ENCODE data around the gene ZNF664.
"Not testable (repeated sequence)": the region's sequence is repeated elsewhere in the genome, so short reads cannot be mapped to it uniquely, and the experiment has no call there.

The ZNF664 gene

DNA sequence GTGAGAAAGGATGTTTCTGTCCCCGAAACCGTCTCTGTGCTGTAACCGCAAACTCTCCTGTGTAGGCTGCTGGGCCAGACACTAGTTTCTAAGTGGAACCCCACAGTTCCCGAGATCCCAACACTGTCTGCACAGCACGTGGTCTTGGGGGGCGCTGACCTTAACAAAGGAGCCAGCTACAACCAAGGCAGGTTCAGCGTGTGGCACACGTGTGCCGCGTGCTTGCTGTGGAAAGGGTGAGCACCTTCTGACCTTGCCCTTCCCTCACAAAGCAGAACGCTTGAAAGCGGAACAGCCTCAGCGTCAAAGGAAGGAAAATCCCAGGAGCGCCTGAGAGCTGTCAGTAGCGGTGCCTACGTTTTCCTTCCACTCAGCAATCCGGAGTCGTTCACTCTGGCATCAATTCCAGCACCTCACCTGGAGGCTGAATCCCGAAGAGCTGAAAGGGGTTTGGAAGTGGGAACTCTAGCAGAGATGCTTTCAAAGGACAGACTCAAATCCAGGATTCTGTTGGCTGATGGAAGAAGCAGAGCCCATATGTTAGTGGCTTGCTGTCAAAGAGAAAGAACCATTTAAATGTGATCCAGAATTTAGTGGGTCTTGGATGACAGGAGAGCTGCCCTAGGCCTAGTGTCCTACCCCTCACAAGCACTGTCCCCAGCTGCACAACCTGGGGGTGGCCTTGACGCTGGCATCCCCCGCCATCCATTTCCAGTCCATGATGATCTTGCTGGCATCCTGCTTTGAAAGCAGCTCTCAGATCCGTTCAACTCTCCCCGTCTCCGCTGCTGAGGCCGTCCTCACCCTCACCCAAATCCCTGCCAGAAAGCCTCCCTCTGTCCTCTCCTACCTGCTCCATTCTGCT lies 27.5 kb upstream of the ZNF664 start:
- no peak for DNase-seq (ENCODE audit: extremely low spot score)
- TF ChIP-seq SP1 (IDR thresholded peaks at IDR 0.05), result no peak
- TF ChIP-seq, protein P1, sequence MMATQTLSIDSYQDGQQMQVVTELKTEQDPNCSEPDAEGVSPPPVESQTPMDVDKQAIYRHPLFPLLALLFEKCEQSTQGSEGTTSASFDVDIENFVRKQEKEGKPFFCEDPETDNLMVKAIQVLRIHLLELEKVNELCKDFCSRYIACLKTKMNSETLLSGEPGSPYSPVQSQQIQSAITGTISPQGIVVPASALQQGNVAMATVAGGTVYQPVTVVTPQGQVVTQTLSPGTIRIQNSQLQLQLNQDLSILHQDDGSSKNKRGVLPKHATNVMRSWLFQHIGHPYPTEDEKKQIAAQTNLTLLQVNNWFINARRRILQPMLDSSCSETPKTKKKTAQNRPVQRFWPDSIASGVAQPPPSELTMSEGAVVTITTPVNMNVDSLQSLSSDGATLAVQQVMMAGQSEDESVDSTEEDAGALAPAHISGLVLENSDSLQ (IDR thresholded peaks at IDR 0.05), result no peak
- POLR2A ChIA-PET, result no interaction called here
- CTCF ChIA-PET, result no interaction called here

- CTCF ChIA-PET, result no interaction called here
- POLR2A ChIA-PET, result no interaction called here
- TF ChIP-seq CTBP1 (IDR thresholded peaks at IDR 0.05; ENCODE audit: borderline replicate concordance) (no peak), BHLHE40 (IDR thresholded peaks at IDR 0.05; ENCODE audit: borderline replicate concordance) (no peak)
- DNase-seq (ENCODE audit: extremely low spot score), result no peak
Measured at GRCh38 chr12:123946152-123946515, 26.9 kb upstream of the ZNF664 start.

DNA sequence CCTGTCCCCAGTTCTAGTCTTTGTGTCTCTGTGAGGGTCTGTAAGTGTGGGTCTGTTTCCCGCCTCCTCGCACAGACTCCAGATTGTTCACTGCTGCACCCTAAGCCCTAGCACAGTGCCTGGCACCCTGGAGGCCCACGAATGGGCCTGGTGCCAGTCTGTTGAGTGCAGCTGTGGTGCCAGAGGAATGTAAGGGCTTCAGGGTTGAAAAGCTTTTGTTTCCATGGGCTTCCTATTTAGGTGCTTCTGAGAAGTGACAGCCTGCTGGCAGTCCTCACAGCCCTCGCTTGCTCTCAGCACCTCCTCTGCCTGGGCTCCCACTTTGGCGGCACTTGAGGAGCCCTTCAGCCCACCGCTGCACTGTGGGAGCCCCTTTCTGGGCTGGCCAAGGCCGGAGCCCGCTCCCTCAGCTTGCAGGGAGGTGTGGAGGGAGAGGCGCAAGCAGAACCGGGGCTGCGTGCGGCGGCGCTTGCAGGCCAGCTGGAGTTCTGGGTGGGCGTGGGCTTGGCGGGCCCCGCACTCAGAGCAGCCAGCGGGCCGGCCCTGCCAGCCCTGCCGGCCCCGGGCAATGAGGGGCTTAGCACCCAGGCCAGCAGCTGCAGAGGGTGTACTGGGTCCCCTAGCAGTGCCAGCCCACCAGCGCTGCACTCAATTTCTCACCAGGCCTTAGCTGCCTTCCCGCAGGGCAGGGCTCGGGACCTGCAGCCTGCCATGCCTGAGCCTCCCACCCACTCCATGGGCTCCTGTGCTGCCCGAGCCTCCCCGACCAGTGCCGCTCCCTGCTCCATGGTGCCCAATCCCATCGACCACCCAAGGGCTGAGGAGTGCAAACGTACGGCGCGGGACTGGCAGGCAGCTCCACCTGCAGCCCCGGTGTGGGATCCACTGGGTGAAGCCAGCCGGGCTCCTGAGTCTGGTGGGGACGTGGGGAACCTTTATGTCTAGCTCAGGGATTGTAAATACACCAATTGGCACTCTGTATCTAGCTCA lies 26.2 kb upstream of the ZNF664 start:
- CTCF ChIA-PET; POLR2A ChIA-PET; DNase-seq (ENCODE audit: extremely low spot score): not testable (repeated sequence)

DNA sequence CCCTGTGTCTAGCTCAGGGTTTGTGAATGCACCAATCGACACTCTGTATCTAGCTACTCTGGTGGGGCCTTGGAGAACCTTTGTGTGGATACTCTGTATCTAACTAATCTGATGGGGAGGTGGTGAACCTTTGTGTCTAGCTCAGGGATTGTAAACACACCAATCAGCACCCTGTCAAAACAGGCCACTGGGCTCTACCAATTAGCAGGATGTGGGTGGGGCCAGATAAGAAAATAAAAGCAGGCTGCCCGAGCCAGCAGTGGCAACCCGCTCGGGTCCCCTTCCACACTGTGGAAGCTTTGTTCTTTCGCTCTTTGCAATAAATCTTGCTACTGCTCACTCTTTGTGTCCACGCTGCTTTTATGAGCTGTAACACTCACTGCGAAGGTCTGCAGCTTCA lies 25.5 kb upstream of the ZNF664 start:
- CTCF ChIA-PET; DNase-seq (ENCODE audit: extremely low spot score); POLR2A ChIA-PET: not testable (repeated sequence)

- ChIA-PET POLR2A (no interaction called here), CTCF (interaction anchor here (0.6 kb wide), 1 partner anchor 9 kb away, joined by 3 read pairs; no protein-coding TSS in a partner anchor)
- no peak for TF ChIP-seq ELF4 (IDR thresholded peaks at IDR 0.05)
- TF ChIP-seq SP1 (IDR thresholded peaks at IDR 0.05), result no peak
- TF ChIP-seq TARDBP (IDR thresholded peaks at IDR 0.05), result no peak
- TF ChIP-seq HDGF (IDR thresholded peaks at IDR 0.05; ENCODE audit: borderline replicate concordance), result no peak
- no peak for TF ChIP-seq FOXA1 (IDR thresholded peaks at IDR 0.05)
- TF ChIP-seq CTBP1 (IDR thresholded peaks at IDR 0.05; ENCODE audit: borderline replicate concordance), result no peak
- TF ChIP-seq NFRKB (IDR thresholded peaks at IDR 0.05), result no peak
- TF ChIP-seq LEF1 (IDR thresholded peaks at IDR 0.05; ENCODE audit: borderline replicate concordance), result no peak
- no peak for TF ChIP-seq FOXK2 (IDR thresholded peaks at IDR 0.05)
- TF ChIP-seq BHLHE40 (IDR thresholded peaks at IDR 0.05; ENCODE audit: borderline replicate concordance), result no peak
- TF ChIP-seq, protein P1 (IDR thresholded peaks at IDR 0.05), result no peak
- TF ChIP-seq ZNF384 (IDR thresholded peaks at IDR 0.05), result no peak
- no peak for TF ChIP-seq L3MBTL2 (conservative IDR thresholded peaks at IDR 0.05)
- TF ChIP-seq ARNT (IDR thresholded peaks at IDR 0.05), result no peak
- TF ChIP-seq FOXM1 (IDR thresholded peaks at IDR 0.05; ENCODE audit: borderline replicate concordance), result no peak
- TF ChIP-seq SUZ12 (IDR thresholded peaks at IDR 0.05), result no peak
- DNase-seq (ENCODE audit: extremely low spot score), result no peak
Measured at GRCh38 chr12:123948401-123948795, 24.6 kb upstream of the ZNF664 start.

DNA sequence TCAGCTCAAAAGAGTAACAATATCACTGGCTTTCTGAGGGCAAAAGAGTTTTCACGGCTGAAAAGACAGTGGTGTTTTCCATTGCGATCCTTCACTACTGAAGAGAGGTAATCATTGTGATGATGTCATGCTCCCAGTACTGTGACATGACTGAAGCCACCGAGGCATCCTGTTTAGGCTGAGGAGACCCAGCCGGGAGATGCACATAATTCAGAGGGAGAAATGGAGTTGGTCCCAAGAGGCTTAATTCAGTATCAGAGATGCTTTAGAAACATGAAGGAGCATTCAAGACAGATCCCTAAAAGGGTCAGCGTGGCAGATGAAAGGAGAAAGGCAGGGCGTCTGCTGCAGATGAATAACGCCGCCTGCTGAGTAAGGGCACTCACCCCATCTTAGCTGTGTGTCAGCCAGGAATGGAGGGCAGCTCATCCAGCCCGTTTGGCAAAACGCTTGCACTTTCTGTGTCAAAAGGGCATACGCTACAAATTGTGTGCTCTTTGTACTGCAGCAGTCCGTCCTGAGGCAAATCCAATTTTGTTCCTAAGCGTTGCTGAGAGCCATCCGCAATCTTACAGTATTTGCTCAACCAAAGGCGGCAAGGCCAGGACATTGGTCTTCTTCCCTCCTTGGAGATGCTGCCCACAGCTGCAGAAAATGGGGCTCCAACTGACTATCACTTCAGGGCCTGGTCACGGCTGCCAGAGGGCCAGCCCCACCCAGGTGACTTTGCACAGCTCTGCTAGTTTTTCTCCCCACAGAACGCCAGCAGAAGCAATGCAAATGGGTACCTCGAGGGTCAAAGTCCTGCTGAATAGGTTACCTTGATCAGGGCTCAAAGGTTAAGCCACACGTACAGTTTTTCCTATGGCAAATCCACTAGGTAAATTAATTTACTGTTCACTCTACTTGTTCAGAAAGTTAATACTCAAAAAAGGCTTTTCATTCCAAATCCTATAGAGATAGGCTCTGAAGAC lies 23.9 kb upstream of the ZNF664 start:
- DNase-seq (ENCODE audit: extremely low spot score), result no peak
- no peak for TF ChIP-seq SP1 (IDR thresholded peaks at IDR 0.05)
- TF ChIP-seq FOXA1 (IDR thresholded peaks at IDR 0.05), result no peak
- TF ChIP-seq ZNF384 (IDR thresholded peaks at IDR 0.05), result no peak
- no peak for TF ChIP-seq CTBP1 (IDR thresholded peaks at IDR 0.05; ENCODE audit: borderline replicate concordance)
- TF ChIP-seq ELF4 (IDR thresholded peaks at IDR 0.05), result no peak
- TF ChIP-seq ARNT (IDR thresholded peaks at IDR 0.05), result no peak
- no peak for TF ChIP-seq HDGF (IDR thresholded peaks at IDR 0.05; ENCODE audit: borderline replicate concordance)
- no peak for TF ChIP-seq LEF1 (IDR thresholded peaks at IDR 0.05; ENCODE audit: borderline replicate concordance)
- TF ChIP-seq, protein P1 (IDR thresholded peaks at IDR 0.05), result no peak
- no peak for TF ChIP-seq BHLHE40 (IDR thresholded peaks at IDR 0.05; ENCODE audit: borderline replicate concordance)
- no peak for TF ChIP-seq FOXM1 (IDR thresholded peaks at IDR 0.05; ENCODE audit: borderline replicate concordance)
- TF ChIP-seq TARDBP (IDR thresholded peaks at IDR 0.05), result no peak
- no peak for TF ChIP-seq SUZ12 (IDR thresholded peaks at IDR 0.05)
- no peak for TF ChIP-seq L3MBTL2 (conservative IDR thresholded peaks at IDR 0.05)
- no peak for TF ChIP-seq NFRKB (IDR thresholded peaks at IDR 0.05)
- no peak for TF ChIP-seq FOXK2 (IDR thresholded peaks at IDR 0.05)
- ChIA-PET CTCF (interaction anchor here (0.6 kb wide), 1 partner anchor 10 kb away, joined by 3 read pairs; no protein-coding TSS in a partner anchor), POLR2A (no interaction called here)

Measured in HEK293T (cell line).